Hematopoietic multipotent progenitor cell (in vitro differentiated cells): ENCODE measurements around the gene TARS2. TPM values are rescaled to one million over a fixed set of nuclear protein-coding genes. Genes with fewer than 3 reads are reported as not detected.

Source experiments
- DNase-seq, 3 donors: peaks; one replicate each; pipeline ENCODE4 v3.0.0-alpha.2; 2011 to 2015; ENCODE audit warnings: low read depth in 2 of 3, low spot score in 2 of 3
- total RNA-seq: library from RNA; depleted of rRNA; stranded (reverse); fragments of >200 nt; gene quantifications from one replicate; pipeline ENCODE4 v1.2.3, GENCODE V29; 2012

TARS2 gene
- total RNA-seq, 1 donor = 32.3 TPM

DNA sequence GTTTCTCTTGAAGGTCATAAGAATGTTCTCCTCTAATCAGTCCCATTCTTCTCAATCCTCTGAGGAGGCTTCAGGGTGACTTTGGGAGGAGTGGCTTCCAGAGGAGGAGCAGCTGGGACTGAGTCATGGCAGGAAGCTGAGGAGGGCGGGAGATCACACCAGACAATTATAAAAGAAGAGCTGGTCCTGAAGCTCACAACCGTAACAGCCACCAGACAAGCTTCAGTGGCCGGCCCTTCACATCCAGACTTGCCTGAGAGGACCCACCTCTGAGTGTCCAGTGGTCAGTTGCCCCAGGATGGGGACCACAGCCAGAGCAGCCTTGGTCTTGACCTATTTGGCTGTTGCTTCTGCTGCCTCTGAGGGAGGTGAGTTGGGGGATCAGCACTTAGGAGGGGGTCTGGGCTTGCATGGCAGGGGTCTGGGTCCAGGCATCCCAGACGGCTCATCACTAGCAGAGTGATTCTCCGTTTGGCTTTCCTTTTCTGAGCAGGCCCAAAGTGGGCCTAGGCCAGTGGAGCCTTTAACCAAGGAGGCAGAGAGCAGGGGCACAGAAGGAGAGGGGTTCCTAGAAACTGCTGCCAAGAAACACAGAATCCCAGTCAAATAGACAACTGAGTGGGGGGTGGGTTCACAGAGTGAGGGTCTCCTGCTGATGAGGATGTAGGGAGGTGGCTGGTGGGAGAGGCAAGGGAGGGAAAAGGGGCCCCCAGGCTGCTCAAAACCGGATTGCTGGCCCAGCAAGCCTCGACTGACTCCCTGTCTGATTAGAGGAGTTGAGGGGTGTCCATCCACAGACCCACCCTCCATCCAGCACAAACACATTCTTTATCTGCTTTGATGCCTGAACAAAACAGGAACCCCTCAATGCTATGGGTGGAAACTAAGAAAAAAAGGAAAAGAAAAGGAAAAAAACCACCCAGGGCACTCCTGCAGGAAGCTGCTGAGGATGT, 21.0 kb downstream of the TARS2 start, which contains the start of gene ECM1:
Gene ECM1, plus strand, starts transcription at position 198 of the 953 bp plus-strand sequence. Its CDS starts 101 bp downstream, at position 299.
- DNase-seq = peak in 1 of 3 donors; percentile 14

DNA sequence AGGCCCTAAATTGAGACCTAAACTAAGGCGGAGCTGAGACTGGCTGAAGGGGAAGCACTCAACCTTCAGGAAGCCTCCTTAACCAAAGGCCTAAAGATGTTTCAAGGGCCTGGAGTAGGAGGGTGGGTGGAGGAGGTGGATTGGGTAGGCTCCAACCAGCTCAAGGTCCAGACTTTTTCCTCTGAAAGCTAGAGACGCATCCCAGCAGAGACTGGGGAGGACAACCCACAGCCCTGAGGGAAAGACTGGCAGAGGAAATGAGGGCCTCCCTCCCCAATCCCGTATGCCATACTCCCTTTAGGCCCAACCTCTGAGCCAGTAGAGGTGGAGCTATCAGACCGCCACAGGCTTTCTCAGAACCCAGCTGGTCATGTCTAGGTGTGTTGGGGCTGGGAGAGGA, 21.8 kb downstream of the TARS2 start:
- DNase-seq = no peak

GRCh38 chr1:150511551-150511950, 24.3 kb downstream of the TARS2 start:
- no peak for DNase-seq

DNA sequence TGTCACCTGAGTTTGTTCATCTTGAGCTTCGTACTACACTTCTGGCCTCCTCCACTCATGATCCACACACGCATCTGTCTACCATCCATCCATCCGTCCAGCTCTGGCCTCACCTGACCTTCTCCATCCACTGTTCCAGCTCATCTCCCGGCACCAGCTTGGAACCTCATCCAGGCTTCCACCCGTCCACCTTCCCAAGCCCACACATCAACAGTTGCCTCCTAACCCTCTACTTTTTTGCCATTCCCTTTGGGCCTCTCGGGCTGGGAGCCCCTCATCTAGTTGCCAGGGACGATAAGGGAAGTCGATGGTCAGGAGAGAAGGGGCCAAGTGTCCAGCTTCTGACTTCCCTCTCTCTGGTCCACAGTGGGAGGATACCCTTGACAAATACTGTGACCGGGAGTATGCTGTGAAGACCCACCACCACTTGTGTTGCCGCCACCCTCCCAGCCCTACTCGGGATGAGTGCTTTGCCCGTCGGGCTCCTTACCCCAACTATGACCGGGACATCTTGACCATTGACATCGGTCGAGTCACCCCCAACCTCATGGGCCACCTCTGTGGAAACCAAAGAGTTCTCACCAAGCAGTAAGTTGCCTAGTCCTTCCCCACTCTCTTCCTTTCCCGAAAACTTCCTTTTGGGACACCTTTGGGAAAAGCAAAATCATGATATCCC, 24.9 kb downstream of the TARS2 start:
- no peak for DNase-seq

- no peak for DNase-seq
Observed at GRCh38 chr1:150512846-150513245, 25.6 kb downstream of the TARS2 start.

DNA sequence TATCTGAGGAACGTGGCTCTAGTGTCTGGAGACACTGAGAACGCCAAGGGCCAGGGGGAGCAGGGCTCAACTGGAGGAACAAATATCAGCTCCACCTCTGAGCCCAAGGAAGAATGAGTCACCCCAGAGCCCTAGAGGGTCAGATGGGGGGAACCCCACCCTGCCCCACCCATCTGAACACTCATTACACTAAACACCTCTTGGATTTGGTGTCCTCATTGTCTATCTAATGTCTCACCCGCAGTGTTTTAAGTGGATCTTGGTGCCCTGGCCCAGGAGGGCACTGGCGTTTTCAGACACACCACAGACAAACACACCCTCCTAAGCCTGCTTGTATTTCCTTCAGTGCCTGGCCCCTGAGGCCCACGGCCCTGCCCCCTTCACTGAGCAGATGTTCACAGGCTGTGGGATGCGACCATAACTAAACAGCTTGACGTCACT, 26.2 kb downstream of the TARS2 start:
- DNase-seq = no peak

GRCh38 chr1:150514260-150514659, 27.0 kb downstream of the TARS2 start:
- no peak for DNase-seq

GRCh38 chr1:150514913-150515327, 27.7 kb downstream of the TARS2 start:
- DNase-seq = no peak

DNA sequence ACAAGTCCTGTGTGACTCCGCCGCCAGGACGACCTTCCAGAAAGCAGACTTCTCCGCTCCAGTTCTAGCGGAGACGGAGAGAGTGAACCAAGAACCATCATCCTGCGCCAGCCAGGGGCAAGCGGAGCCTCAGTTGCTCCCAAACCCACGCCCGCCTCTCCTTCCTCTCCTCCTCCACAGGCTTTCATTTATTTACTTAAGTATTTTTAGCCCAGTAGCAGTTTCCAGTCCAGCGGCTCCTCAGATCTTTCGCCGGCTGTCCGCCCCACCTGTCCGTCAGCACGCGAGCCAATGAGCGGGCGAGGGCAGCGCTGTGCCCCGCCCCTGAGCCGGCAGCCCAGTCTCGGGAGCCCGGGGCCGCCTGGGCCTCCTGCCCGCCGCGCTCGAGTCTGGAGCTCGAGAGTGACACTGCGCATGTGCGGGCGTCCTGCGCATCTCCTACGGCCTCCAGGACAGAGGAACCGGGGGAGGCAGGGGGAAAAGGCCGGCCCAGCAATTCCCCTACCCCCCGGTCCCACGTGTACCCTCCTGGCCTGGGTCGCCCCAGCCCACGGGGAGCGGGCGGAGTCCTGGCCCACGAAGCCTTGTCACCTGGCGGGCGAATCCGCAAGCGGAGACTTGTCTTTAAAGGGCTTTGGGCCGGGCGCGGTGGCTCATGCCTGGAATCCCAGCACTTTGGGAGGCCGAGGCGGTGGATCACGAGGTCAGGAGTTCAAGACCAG, 28.3 kb downstream of the TARS2 start, which contains the start of gene FALEC:
Gene FALEC, plus strand, starts transcription at position 425 of the 722 bp plus-strand sequence.
- DNase-seq = peak; percentile 76 to 93 (median 90)

GRCh38 chr1:150516050-150516591, 28.9 kb downstream of the TARS2 start:
- peak in 1 of 3 donors; percentile 16 for DNase-seq

- DNase-seq = peak in 2 of 3 donors; percentile 17 to 33
Observed at GRCh38 chr1:150516616-150517015, 29.4 kb downstream of the TARS2 start.

DNA sequence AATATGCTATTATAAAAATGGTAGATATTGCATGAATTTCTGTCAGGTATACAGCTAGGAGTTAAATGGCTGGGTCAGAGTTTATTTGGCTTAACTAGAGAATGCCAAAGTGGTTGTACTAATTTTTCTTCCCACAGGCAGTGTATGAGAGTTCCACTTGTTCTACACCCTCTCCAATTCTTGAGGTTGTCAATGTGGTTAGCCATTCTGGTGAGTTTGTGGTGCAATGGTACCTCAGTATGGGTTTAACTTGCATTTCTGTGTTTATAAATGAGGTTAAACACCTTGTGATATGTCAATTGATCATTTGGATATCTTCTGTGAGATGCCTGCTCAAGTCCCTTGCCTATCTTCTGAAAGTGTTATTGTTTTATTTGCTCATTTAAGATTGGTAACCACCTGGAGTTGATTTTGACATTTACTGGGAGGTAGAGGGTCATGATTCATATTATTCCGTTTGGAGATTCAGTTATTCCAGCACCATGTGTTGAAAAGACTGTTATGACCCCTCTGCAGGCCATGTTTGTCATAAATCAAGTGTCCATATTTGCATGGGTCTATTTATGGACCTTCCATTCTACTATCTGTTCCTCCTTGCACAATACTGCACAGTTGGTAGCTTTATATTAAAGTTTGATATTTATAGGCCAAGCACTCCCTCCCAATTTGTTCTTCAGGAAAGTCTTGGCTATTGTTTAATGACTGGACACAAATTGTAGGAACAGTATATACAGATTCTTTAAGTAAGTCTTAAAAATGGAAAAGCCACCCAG, 34.2 kb downstream of the TARS2 start:
- no peak for DNase-seq

GRCh38 chr1:150525348-150525747, 38.1 kb downstream of the TARS2 start:
- no peak for DNase-seq

DNA sequence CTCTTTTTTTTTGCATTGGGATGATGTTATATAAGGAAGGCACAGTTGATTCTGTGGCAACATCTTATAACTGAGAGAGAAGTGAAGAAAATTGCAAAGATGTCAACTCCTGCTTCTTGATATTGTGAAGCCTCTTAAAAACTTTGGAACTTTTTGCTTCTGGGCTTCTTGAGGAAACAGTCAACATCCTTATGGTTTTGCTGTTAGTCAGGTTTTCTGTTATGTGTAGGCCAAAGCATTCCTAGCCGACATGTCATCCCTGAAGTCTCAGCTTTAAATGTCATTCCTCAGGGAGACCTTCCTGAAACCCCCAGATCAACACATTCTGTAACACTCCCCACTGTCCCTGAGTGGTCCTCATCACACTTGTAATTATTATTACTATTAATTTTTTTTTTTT, 41.0 kb downstream of the TARS2 start:
- DNase-seq = no peak

DNA sequence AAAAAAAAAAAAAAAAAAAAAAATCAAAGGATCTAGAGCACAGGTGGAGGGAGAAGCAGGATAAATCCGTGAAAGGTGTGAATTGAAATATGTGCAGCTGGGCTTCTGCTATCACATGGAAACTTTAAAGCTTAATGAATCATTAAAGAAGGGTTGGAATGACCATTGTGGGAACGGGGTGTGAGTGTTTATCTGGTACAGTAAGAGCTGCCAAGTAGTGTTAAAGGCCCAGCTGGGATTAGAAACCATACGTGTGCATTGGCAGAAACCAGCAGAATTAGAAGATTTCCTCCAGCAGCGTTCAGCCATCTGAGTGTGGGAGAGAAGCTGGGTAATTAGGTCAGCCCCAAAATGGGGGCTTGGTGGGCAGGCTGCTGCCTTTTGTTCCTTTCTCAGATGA, 41.8 kb downstream of the TARS2 start:
- no peak for DNase-seq

DNA sequence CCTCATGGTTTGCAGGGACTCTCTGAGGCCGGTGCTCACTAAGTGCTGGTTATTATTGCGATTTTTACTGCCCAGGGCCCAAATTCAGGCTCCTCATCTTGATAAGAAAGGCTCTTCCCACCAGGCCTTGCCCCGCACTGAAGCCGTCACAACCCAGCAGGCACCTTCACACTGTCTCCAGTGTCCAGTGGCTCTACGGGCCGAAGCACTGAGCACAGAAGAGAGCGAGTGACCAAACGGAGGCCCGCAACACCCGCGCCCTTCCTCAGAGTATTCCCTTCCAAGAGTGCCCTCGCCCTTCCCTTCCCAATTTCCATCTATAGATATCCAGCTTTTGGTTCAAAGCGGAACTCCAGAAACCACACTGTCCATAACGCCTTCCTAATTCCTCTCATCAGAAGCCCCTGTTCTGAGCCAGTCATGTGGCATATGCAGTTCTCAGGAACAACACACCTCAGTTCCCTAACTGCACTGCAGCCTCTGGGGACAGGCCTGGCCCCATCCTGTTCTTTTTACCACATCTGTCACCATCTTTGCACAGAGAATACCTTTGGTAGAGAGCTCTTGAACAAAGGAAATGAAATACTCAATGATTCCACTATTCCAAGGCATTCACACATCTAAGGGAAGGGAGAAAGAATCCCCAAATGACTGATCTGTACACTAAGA, 43.4 kb downstream of the TARS2 start:
- no peak for DNase-seq

DNA sequence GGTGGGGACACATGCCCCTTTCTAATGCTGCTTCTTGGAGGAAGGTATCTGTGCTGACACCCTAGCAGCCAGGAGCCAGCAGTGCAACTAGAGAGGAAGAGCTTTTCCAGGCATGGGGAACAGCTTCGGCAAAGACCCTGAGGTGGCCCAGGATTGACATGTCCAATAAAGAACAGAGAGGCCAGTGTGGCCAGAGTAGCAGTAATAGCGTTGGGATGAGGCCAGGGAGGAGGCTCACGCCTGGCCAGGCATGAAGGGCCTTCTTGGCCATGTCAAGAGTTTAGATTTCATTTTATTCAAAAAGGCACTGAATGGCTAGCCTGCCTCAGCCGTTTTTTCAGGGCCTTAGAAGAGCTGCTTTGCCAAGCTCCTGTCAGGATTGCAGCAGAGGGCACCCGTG, 45.6 kb downstream of the TARS2 start:
- DNase-seq = no peak

DNA sequence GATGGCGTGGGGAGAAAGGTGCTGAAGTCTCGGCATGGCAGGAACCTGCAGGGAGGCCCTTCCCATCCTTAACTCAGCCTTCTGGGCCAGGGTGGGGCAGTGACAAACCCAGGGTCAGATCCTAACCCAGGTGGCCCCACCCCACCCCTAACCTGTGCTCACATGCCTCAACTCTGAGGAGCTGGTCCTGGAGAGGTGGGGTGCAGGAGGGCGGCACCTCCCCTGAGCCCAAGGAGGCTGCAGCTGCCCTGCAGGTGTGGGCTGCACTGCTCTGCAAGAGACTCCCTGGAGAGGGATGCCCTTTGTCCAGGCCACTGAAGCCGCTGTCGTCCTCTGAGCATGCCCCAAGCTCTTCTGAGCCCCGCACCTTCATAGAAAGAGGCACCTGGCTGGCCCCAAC, 46.8 kb downstream of the TARS2 start:
- no peak for DNase-seq
